CD4-positive, alpha-beta T cell treated with Interleukin-2 at 100 ng/mL for 4 hours (primary cell): ENCODE data around the gene PKD2.

Source experiments
- DNase-seq: peaks from one replicate; pipeline ENCODE4 v3.0.0-alpha.2; 2020; ENCODE audit warnings: low spot score

Gene PKD2

GRCh38 chr4:88007304-88008121, at the start of gene PKD2:
PKD2 (plus strand) TSS chr4:88007635; CDS start chr4:88007734, 99 bp downstream.
- DNase-seq: peak; percentile 69

DNA sequence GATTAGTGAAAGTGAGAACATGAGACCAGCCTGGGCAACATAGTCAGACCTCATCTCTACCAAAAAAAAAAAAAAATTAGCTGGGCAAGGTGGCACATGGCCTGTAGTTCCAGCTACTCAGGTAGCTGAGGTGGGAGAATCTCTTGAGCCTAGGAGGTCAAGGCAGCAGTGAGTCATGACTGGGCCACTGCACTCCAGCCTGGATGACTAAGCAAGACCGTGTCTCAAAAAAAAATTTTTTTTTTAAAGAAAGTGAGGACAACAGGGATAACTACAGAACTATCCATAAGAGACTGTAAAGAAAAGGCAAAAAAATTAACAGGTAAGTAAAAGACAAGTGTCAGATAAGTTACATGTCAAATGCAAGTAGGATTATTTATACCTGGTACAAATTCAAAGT, 45.4 kb upstream of the PKD2 start:
- DNase-seq: no peak

DNA sequence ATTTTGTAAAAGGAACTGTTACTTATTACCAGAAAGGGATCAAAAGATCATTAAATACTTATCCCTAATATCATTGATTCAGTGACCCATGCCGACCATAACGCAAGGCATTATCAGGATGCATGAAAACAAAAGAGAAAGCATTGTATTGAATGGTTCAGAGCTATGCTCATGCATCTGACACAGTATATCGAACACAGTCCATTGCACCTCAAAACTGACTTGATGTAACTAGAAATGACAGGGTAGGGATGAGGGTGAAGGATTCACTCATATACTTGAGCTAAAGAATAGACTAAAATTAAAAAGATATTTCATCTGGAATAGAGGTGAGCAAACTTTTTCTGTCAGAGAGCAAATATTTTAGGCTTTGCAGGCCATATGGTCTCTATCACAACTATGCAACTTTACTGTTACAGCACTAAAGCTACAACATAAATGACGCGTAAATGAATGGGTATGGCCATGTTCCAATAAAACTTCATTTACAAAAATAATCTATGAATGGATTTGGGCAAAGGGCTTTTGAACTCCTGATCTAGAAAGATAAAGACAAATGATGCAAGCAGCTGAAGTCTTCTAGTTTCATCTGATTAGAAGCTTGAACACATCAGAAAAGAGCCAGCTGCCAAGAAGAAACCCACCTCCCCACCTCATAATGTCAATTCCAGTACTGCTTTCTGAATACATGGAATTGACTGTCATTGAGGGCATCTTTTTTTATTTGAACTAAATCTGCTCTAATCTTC, 44.9 kb upstream of the PKD2 start:
- no peak for DNase-seq

DNA sequence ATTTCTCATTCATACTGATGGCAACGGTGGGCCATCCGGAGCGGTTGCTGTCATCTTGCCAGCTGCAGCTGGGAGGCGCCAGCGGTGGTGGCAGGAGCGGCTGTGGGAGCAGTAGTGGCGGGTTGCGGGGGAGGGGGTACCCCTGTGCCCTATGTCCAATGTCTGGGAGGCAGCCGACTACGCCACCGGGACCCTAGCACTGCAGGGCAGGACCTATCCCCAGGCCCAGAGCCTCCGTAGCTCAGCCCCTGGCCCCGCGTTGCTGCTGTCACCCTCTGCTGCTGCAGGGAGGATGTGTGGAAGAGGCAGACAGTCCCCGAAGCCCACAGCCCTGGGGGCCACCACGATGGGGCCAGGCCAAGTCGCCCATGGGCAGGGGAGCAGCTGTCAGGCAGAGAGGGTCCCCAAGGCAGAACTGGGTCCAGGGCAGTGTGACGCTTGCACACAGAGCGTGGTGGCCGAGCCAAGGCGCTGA, 41.9 kb upstream of the PKD2 start:
- DNase-seq: no peak

GRCh38 chr4:87966095-87966496, 41.3 kb upstream of the PKD2 start:
- DNase-seq: no peak

- DNase-seq: no peak
Observed at GRCh38 chr4:87967193-87967592, 40.2 kb upstream of the PKD2 start.

DNA sequence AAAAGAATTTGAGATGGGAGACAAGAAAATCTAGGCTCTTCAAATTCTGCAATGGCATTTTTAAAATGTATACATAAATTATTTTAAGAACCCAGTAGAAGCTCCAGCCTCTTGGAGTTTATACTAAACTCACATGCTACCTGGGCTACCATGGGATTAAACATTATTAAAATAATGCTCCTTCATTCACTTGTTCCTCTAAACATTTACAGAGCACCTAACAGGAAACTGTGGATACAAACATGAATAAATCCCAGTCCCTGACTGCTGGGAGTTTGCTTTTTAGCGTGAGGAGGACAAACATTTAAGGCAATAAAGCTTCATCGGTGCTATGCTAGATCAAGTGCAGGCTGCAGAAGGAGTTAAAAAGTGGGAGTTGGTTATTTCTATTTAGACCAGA, 37.3 kb upstream of the PKD2 start:
- no peak for DNase-seq

- no peak for DNase-seq
Observed at GRCh38 chr4:87971866-87972265, 35.6 kb upstream of the PKD2 start.

DNA sequence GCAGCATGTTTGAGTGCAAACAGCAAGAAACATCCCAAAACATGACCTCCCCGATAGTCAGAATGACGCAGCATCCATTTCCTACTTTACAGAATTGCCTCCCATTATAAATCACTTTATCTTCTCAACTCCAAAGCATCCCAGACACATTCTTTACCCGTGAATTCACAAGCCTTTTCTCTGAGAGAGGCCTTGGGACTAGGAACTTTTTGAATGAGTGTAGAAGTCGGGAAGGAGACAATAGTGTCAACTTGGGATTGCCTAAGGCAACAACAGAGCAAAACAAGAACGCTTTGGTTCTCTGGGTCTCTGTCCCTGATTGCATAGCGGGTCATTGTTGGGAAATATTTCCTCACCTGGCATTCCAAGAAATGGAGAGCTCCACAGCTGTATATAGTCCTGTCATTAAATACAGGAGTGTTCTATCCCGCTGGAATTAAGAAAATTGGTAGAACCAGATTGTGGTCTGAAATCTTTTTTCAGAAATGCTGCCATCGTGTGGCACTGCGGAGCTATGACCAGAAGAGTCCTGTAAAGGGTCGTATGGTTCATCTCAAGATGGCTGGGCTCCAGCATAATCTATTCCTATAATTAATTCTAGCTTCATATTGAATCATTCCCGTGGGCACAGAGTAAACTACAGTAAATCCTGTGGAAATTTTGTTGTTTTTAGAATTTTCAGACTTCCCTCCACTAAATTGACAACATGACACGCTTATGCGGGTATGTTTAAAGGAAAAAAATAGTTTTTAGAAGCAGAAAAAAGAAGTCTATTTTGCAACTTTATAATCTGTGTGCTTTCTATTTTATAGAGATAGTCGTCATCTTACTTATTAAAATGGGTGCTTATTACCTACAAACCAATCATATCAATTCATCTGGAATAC, 33.9 kb upstream of the PKD2 start:
- DNase-seq: peak; percentile 35

DNA sequence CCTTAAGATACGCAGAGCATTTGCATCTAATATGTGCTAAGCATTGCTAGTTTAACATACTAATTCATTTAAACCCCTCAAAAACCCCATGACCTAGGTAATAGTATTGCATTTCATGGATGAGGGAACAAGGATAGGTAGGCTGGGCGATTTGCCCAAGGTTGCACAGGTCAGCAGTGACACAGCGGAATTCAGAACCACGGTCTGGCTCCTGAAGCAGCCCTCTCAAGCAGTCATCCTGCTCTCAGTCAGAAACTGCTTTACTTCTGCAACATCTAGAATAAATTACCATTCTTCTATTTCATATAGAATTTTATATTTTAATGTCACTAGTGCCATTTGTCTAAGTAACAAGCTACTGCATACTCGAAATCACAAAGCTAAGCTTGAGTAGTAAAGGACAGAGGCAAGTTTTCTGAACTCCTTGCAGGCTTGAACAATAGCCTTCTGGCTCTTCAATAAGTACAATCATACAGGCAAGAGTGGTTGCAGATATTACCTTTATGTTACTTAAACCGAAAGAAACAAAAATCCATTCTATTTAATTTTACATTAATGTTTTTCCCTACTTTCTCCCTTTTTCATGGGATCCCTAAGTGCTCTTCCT, 32.5 kb upstream of the PKD2 start:
- no peak for DNase-seq

GRCh38 chr4:87975466-87975865, 32.0 kb upstream of the PKD2 start, which contains the start of gene SPP1:
SPP1 (plus strand) TSS chr4:87975714; CDS start chr4:87976896, 1,182 bp downstream.
- DNase-seq: no peak

DNA sequence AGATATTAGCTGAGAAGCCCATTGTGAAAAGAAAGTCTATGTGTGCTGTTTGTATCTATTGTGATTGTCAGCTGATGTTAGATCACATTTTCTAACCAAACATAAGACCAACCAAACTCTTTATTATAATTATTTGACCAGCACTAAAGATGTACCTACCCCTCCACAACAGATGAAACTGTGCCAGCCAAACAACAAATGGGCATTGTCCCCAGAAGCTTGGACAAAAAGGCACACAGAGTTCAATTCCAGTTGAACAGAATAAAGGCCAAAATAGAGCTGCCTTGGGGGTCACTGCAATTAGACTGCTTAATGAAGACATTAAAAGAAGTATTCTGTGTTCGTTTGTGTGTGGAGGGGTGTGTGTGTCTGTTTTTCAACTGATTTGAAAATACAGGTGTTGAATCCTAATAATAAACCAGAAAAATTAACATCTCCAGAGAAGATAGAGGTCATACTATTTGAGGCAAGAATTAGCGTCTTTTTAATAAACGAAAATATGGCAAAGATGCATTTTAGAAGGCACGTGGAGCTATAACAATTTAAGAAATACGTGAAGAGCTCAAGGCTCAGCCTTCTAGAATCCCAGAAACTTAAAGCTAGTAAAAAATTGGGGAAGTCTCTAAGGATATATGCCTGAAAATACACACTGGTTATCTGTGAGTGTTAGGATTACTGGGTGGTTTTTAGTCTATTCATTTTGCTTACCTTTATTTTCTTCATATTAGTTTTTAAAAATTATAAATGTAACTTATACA, 29.7 kb upstream of the PKD2 start:
- DNase-seq: no peak

DNA sequence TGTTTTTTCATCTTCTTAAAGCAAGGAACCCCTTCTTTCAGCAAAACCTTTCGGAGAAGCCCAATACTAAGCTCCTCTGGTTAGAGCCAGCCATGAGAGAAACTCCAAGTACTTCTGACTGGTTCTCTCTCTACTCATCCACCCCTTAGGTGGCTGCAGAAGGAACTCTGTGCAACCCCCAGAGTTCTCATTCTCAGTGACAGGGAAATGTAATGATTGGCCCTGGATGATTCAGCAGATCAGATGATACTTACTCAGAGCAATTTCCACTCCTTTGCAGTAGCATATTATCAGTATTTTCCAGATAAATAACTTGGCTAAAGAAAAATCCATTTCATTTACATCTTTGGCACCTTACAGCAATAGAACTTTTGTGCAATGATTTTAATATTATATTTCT, 28.8 kb upstream of the PKD2 start:
- no peak for DNase-seq

DNA sequence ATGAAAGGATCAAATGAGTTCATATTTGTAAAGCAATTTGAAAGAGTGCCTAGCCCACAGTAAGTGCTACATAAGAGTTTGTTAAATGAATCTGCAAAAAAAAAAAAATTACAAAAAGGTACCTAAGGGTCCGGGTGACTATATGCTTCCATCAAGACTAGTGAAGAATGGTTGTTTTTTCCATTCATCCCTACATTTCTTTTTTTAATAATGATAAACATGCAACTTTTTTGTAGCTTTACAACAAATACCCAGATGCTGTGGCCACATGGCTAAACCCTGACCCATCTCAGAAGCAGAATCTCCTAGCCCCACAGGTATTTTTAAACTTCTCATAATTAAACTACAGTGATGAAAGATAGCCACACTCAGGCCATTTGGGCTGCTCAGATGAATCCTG, 27.6 kb upstream of the PKD2 start:
- DNase-seq: no peak

GRCh38 chr4:87981486-87981885, 25.9 kb upstream of the PKD2 start:
- no peak for DNase-seq

GRCh38 chr4:87982036-87982435, 25.4 kb upstream of the PKD2 start:
- no peak for DNase-seq

DNA sequence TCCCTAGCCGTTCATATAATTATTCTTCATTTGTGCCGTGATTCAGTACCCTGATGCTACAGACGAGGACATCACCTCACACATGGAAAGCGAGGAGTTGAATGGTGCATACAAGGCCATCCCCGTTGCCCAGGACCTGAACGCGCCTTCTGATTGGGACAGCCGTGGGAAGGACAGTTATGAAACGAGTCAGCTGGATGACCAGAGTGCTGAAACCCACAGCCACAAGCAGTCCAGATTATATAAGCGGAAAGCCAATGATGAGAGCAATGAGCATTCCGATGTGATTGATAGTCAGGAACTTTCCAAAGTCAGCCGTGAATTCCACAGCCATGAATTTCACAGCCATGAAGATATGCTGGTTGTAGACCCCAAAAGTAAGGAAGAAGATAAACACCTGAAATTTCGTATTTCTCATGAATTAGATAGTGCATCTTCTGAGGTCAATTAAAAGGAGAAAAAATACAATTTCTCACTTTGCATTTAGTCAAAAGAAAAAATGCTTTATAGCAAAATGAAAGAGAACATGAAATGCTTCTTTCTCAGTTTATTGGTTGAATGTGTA, 24.9 kb upstream of the PKD2 start:
- no peak for DNase-seq

DNA sequence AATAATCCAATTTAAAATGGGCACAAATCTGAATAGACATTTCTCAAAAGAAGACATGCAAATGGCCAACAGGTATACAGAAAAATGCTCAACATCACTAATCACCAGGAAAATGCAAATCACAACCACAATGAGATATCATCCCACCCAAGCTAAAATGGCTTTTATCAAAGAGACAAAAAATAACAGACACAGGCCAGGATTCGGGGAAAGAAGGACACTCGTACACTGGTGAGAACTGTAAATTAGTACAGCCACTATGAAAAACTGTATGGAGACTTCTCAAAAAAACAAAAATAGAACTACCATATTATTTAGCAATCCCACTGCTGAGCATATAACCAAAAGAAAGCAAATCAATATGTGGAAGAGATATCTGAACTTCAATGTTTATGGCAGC, 23.4 kb upstream of the PKD2 start:
- DNase-seq: no peak

GRCh38 chr4:87985097-87985886, 22.1 kb upstream of the PKD2 start:
- peak; percentile 27 for DNase-seq

- DNase-seq: no peak
Observed at GRCh38 chr4:87985887-87986200, 21.6 kb upstream of the PKD2 start.
